ENCODE measurements around the gene KCNA5.

Gene KCNA5

GRCh38 chr12:5050542-5050941 lies 6.9 kb downstream of the KCNA5 start:
- TF ChIP-seq POLR2AphosphoS5 (IDR thresholded peaks at IDR 0.05; ENCODE audit: low read depth, low read length) (no peak), FOXP2 (optimal IDR thresholded peaks at IDR 0.05; ENCODE audit: borderline replicate concordance, extremely low read depth, extremely low read length, insufficient read depth) (no peak), TAF1 (IDR thresholded peaks at IDR 0.05; ENCODE audit: borderline replicate concordance, insufficient read depth, low read length) (no peak), SIN3A (IDR thresholded peaks at IDR 0.05; ENCODE audit: borderline replicate concordance, insufficient read depth, low read length) (no peak), REST (IDR thresholded peaks at IDR 0.05; ENCODE audit: insufficient read depth in 1 of 2, low read depth in 2 of 2, low read length in 2 of 2) (no peak)

GRCh38 chr12:5051334-5051733 lies 7.7 kb downstream of the KCNA5 start:
- TF ChIP-seq REST (IDR thresholded peaks at IDR 0.05; ENCODE audit: insufficient read depth in 1 of 2, low read depth in 2 of 2, low read length in 2 of 2) = no peak
- no peak for TF ChIP-seq SIN3A (IDR thresholded peaks at IDR 0.05; ENCODE audit: borderline replicate concordance, insufficient read depth, low read length)
- no peak for TF ChIP-seq FOXP2 (optimal IDR thresholded peaks at IDR 0.05; ENCODE audit: borderline replicate concordance, extremely low read depth, extremely low read length, insufficient read depth)
- no peak for TF ChIP-seq POLR2AphosphoS5 (IDR thresholded peaks at IDR 0.05; ENCODE audit: low read depth, low read length)
- TF ChIP-seq TAF1 (IDR thresholded peaks at IDR 0.05; ENCODE audit: borderline replicate concordance, insufficient read depth, low read length) = no peak

- TF ChIP-seq FOXP2 (optimal IDR thresholded peaks at IDR 0.05; ENCODE audit: borderline replicate concordance, extremely low read depth, extremely low read length, insufficient read depth) (no peak), TAF1 (IDR thresholded peaks at IDR 0.05; ENCODE audit: borderline replicate concordance, insufficient read depth, low read length) (no peak), SIN3A (IDR thresholded peaks at IDR 0.05; ENCODE audit: borderline replicate concordance, insufficient read depth, low read length) (no peak), POLR2AphosphoS5 (IDR thresholded peaks at IDR 0.05; ENCODE audit: low read depth, low read length) (no peak), REST (IDR thresholded peaks at IDR 0.05; ENCODE audit: insufficient read depth in 1 of 2, low read depth in 2 of 2, low read length in 2 of 2) (no peak)
These were observed 8.2 kb downstream of the KCNA5 start for GRCh38 chr12:5051913-5052312.

GRCh38 chr12:5052348-5052747 lies 8.7 kb downstream of the KCNA5 start:
- no peak for TF ChIP-seq TAF1 (IDR thresholded peaks at IDR 0.05; ENCODE audit: borderline replicate concordance, insufficient read depth, low read length)
- TF ChIP-seq SIN3A (IDR thresholded peaks at IDR 0.05; ENCODE audit: borderline replicate concordance, insufficient read depth, low read length) = no peak
- no peak for TF ChIP-seq REST (IDR thresholded peaks at IDR 0.05; ENCODE audit: insufficient read depth in 1 of 2, low read depth in 2 of 2, low read length in 2 of 2)
- no peak for TF ChIP-seq FOXP2 (optimal IDR thresholded peaks at IDR 0.05; ENCODE audit: borderline replicate concordance, extremely low read depth, extremely low read length, insufficient read depth)
- TF ChIP-seq POLR2AphosphoS5 (IDR thresholded peaks at IDR 0.05; ENCODE audit: low read depth, low read length) = no peak

GRCh38 chr12:5059358-5059757 lies 15.7 kb downstream of the KCNA5 start:
- TF ChIP-seq FOXP2 (optimal IDR thresholded peaks at IDR 0.05; ENCODE audit: borderline replicate concordance, extremely low read depth, extremely low read length, insufficient read depth) = no peak
- TF ChIP-seq SIN3A (IDR thresholded peaks at IDR 0.05; ENCODE audit: borderline replicate concordance, insufficient read depth, low read length) = no peak
- no peak for TF ChIP-seq TAF1 (IDR thresholded peaks at IDR 0.05; ENCODE audit: borderline replicate concordance, insufficient read depth, low read length)
- TF ChIP-seq POLR2AphosphoS5 (IDR thresholded peaks at IDR 0.05; ENCODE audit: low read depth, low read length) = no peak
- no peak for TF ChIP-seq REST (IDR thresholded peaks at IDR 0.05; ENCODE audit: insufficient read depth in 1 of 2, low read depth in 2 of 2, low read length in 2 of 2)
